Dermis microvascular lymphatic vessel endothelial cell (primary cell): ENCODE data around the gene ZBTB48. TPM values are rescaled to one million over a fixed set of nuclear protein-coding genes. Genes with fewer than 3 reads are reported as not detected.

Experiments used
- DNase-seq, 2 donors: peaks; one replicate each; pipeline versions ENCODE4 v3.0.0 to v3.0.0-alpha.2; 2010; ENCODE audit warnings: low read depth in 2 of 2
- total RNA-seq: library from RNA; depleted of rRNA; stranded (reverse); fragments of >200 nt; gene quantifications from 2 replicates; pipeline ENCODE4 v1.2.1, GENCODE V29; 2014

ZBTB48 gene
- total RNA-seq, 1 donor from 2014 or later = 9.5 TPM

- DNase-seq = no peak
These were observed 7.0 kb upstream of the ZBTB48 start for GRCh38 chr1:6572653-6573383.

DNA sequence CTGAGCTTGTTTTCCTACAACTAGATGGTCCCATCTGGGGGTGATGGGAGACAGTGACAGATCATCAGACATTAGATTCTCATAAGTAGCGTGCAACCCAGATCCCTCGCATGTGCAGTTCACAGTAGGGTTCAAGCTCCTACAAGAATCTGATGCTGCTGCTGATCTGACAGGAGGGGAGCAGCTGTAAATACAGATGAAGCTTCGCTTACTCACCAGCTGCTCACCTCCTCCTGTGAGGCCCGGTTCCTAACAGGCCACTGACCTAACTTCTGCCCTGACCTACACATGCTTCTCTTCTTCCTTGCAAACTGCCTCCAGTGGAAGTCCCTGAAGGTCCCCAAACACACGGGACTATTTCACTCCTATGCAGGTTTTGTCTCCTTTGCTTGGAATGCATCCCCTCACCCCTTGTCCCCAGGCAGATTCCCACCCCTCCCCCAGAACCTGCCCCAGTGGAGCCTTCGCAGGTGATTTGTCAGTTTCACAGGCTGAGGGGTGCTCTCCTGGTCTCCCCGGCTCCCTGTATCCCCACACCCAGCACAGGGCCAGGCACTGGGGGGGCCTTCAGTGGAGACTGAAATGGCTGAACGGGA lies 5.7 kb upstream of the ZBTB48 start:
- no peak for DNase-seq

GRCh38 chr1:6574818-6575217 lies 5.0 kb upstream of the ZBTB48 start:
- DNase-seq = no peak

DNA sequence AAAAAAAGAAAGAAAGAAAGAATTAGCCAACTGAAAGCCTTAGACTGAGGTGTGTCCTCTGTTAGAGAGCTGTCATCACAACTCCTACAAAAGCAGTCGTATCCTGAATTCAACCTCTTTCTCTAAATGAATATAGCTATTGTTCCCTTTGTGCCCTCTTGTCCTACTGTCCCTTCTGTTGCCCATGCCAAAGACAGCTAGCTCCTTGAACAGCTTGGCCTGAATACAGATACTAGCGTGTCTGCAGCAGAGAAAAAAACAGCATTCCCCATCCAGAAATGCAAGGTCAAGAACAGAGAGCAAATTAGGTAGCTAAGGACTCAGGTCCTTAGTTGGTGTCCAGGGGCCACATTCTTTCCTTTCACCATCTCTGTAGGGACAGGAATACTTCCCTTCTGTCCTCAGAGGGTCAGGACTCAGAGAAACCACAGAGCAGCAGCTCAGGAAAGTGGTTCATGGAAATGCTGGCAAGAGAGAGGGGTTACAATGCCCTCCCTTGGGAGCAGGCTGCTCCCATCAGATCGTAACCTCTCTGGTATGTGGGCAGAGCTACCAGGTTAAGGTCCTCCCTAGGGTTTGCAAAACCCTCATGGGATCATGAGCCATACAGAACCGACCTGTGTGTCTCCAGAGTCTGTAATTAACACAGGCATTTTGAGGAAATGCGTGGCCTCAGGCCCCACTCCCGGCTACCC lies 1.8 kb upstream of the ZBTB48 start:
- no peak for DNase-seq

GRCh38 chr1:6578624-6579373 lies 995 bp upstream of the ZBTB48 start:
- no peak for DNase-seq

DNA sequence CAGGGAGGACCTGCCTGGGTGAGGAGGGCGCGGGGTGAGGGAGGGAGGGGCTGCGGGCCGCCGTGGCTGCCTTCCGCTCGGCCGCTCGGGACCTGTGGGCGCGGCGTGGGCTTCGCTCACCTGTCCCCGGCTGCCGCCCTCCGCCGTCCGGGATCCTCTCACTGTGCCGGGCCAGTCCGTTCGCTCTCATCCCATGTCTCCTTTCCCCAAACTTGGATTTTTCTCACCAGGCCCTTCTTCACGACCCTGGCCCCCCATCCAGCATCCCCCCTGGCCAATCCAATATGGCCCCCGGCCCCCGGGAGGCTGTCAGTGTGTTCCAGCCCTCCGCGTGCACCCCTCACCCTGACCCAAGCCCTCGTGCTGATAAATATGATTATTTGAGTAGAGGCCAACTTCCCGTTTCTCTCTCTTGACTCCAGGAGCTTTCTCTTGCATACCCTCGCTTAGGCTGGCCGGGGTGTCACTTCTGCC lies 362 bp downstream of the ZBTB48 start:
- no peak for DNase-seq

GRCh38 chr1:6580593-6581409 lies 1.0 kb downstream of the ZBTB48 start:
- no peak for DNase-seq

DNA sequence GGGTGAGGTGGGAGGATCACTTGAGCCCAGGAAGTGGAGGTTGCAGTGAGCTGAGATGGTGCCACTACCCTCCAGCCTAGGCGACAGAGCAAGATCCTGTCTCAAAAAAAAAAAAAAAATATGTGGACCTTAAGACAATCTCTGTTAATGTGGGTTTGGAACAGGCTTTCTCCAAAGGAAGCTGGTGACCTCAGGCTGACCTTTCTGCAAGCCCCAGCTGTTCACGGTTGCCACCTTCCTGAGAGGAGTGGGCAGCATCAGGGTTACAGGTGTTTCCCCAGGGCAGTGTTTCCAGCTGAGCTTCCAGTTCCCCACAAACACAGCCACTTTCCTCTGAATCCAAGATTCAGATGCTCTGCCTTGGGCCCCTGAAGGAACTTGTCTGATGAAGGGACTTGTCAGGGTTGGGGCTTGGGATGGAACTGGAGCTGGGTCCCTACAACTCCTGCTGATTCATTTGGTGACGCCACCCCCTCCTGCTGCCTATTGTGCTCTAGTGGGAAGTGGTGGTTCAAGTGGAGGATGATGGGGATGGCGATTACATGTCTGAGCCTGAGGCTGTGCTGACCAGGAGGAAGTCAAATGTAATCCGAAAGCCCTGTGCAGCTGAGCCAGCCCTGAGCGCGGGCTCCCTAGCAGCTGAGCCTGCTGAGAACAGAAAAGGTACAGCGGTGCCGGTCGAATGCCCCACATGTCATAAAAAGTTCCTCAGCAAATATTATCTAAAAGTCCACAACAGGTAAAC lies 1.9 kb downstream of the ZBTB48 start:
- DNase-seq = no peak

DNA sequence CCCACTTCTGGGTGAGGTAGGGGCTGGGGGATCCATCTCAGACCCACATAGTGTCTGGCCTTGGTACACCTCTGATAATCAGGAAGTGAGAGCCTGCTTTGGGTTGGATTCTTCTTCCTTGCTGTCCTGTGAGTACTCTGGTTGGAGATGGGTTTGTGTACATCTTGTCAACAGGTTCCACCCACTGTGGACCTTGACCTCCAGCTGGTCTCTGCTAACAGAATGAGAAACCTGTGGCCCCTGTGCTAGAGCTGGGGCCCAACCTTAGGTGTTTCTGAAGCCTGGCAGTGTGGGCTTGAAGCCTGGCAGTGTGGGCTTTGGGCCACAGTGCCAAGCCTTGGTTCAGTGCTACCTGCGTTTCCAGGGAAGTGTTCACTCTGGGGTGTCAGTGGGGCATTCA lies 2.6 kb downstream of the ZBTB48 start:
- DNase-seq = no peak

- no peak for DNase-seq
These were observed 4.6 kb downstream of the ZBTB48 start for GRCh38 chr1:6584126-6585080.

DNA sequence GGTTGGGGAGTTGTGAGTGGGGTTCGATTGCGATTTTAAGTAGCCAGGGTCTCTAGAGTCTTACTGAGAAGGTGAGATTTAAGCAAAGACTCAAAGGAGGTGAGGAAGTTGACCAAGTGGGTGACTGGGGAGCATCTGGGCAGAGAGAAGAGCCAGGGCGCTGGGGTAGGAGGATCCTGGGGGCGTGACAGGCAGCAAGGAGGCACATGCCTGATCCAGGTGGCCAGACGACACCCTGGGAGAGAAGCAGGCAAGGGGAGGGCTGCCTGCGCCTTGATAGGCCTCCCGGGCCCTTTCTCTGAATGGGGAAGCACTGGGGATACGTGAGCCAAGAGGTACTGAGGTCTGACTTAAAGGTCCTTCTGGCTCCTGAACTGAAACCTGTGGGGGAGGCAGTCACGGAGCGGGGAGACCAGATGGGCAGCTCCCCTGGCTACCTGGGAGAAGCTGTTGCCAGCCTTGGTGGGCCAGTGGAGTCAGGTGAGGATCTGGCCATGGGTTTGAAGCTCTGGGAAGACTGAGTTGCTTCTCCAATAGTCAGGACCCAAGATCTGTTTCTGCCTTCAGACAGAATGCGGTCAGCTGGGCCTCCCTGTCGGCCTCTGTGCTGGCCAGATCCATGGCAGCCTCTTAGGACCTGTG lies 5.4 kb downstream of the ZBTB48 start:
- DNase-seq = no peak

- DNase-seq = no peak
These were observed 6.0 kb downstream of the ZBTB48 start for GRCh38 chr1:6585841-6586240.

GRCh38 chr1:6586404-6586816 lies 6.6 kb downstream of the ZBTB48 start:
- no peak for DNase-seq

DNA sequence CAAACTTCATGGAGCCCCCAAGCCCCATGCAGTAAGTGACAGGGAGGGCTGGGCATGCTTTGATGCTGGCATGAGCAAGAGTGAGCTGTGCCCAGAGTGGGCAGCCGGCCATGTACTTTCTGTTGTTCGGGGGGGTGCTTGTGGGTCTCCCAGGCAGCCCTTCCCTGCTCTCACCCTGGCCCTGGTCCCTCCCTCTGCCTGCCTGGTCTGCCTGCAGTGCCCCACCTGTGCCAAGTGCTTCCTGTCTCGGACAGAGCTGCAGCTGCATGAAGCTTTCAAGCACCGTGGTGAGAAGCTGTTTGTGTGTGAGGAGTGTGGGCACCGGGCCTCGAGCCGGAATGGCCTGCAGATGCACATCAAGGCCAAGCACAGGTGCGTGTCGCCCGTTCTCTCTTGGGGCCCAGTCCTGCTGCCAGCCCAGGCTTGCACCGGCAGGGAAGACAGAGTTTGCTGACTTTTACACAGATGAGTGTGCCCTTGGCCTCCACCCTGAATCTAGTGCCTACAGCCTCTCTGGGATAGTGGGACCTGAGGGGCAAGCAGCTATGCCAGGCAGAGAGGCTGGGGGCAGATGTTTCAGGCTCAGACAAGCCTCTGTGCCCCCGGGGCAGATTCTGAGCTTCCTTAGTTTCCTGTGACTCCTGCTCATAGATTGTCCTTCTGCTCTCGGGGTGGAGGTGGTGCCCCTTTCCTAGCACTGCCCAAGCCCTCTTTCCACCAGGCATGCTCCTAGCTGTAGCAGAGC lies 7.6 kb downstream of the ZBTB48 start:
- no peak for DNase-seq

GRCh38 chr1:6588128-6588892 lies 8.5 kb downstream of the ZBTB48 start:
- no peak for DNase-seq

DNA sequence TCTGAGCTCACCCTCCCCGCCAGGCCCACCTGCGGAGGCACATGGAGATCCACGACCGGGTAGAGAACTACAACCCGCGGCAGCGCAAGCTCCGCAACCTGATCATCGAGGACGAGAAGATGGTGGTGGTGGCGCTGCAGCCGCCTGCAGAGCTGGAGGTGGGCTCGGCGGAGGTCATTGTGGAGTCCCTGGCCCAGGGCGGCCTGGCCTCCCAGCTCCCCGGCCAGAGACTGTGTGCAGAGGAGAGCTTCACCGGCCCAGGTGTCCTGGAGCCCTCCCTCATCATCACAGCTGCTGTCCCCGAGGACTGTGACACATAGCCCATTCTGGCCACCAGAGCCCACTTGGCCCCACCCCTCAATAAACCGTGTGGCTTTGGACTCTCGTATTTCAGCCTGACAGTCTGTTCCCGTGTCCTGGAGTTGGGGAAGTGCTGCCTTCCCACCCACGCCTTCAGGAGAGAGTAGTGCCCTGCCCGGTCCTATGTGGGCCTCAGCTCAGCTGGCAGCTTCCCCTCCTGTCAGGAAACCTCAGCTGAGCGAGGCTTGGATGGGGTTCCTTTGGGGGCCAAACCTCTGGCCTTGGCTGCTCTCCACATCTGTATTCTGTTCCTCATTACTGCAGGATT lies 9.2 kb downstream of the ZBTB48 start:
- DNase-seq = no peak

DNA sequence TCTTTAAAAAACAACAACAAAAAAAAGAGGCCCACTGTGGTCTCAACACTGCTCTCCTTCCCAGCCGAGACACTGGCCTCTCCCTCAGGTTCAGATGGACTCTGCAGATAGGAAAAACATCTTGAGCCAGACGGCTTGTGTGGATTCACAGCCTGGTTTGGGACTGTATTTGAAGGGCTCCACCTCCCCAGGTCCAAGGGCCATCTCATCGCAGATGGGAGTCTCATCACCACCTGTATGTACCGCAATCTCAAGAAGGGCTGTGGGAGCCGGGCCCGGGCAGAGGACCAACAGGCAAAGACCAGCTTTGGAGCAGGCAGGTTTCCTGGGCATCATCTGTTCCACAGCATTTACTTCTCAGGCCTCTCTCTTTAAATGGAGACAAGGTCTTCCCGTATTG lies 10.3 kb downstream of the ZBTB48 start:
- no peak for DNase-seq
